HEK293 (cell line): ENCODE data around the gene SUPT3H.

Experiments
- CTCF ChIA-PET: fragments of 350-600 bp; formaldehyde crosslinking; extraction: SDS; loops from one replicate; lab custom pipeline; 2021; ENCODE audit warnings: antibody characterized with exemption; lab: Yijun Ruan, JAX
- POLR2A ChIA-PET: fragments of 300-600 bp; formaldehyde crosslinking; extraction: SDS; loops from one replicate; lab custom pipeline; 2020; ENCODE audit warnings: antibody characterized with exemption, inconsistent platforms; lab: Yijun Ruan, JAX
- H3K27ac ChIP-seq: fragments of 200-500 bp; sonication (Bioruptor generic); 2 replicates; pipeline ENCODE4 v1.5.1; 2014; ENCODE audit warnings: low read depth, low read length, control low read depth, inconsistent platforms; ENCODE audit errors: extremely low read depth
- H3K36me3 ChIP-seq, 2 experiments: fragments of 200-500 bp in 1 of 2; sonication (Bioruptor generic) in 1 of 2; 1 replicate in 1 of 2; 2 replicates in 1 of 2; pipeline ENCODE4 v1.5.1; 2014 to 2017; ENCODE audit warnings: inconsistent platforms in 2 of 2, low read length in 2 of 2; ENCODE audit not compliant: control insufficient read depth in 2 of 2, insufficient read depth in 1 of 2
- H3K4me1 ChIP-seq: fragments of 200-500 bp; sonication (Bioruptor generic); 2 replicates; pipeline ENCODE4 v1.5.1; 2014; ENCODE audit warnings: mild to moderate bottlenecking, low read length, inconsistent platforms; ENCODE audit not compliant: control insufficient read depth, insufficient read depth
- H3K4me3 ChIP-seq: 2 replicates; pipeline ENCODE4 v1.5.1; 2011; ENCODE audit warnings: low read depth, mild to moderate bottlenecking, control low read depth, low read length, moderate library complexity
- H3K9me3 ChIP-seq: fragments of 200-500 bp; sonication (Bioruptor generic); 2 replicates; pipeline ENCODE4 v1.5.1; 2014; ENCODE audit warnings: low read depth, low read length, inconsistent platforms; ENCODE audit not compliant: control insufficient read depth, insufficient read depth
- GFI1B ChIP-seq: fragments of 450-650 bp; formaldehyde crosslinking; IDR thresholded peaks from 2 replicates; pipeline ENCODE4 v1.5.1; 2016; ENCODE audit warnings: missing biosample characterization, missing genetic modification characterization
- HIC1 ChIP-seq: fragments of 450-650 bp; formaldehyde crosslinking; IDR thresholded peaks from 2 replicates; pipeline ENCODE4 v1.5.1; 2016; ENCODE audit warnings: missing biosample characterization, missing genetic modification characterization
- KLF1 ChIP-seq: fragments of 450-650 bp; formaldehyde crosslinking; IDR thresholded peaks from 2 replicates; pipeline ENCODE4 v1.5.1; 2016; ENCODE audit warnings: missing biosample characterization, missing genetic modification characterization
- KLF17 ChIP-seq: fragments of 450-650 bp; formaldehyde crosslinking; IDR thresholded peaks from 2 replicates; pipeline ENCODE4 v1.5.1; 2016; ENCODE audit warnings: missing biosample characterization, missing genetic modification characterization
- KLF7 ChIP-seq: fragments of 450-650 bp; formaldehyde crosslinking; IDR thresholded peaks from 2 replicates; pipeline ENCODE4 v1.5.1; 2016; ENCODE audit warnings: missing biosample characterization, missing genetic modification characterization, borderline replicate concordance
- PRDM1 ChIP-seq: fragments of 450-650 bp; formaldehyde crosslinking; IDR thresholded peaks from 2 replicates; pipeline ENCODE4; 2016; ENCODE audit warnings: missing biosample characterization, missing genetic modification characterization
- TRIM28 ChIP-seq: IDR thresholded peaks from 2 replicates; pipeline ENCODE4 v1.6.1; 2011; ENCODE audit warnings: low read length, control low read depth, borderline replicate concordance
- ZFP37 ChIP-seq: fragments of 450-650 bp; formaldehyde crosslinking; IDR thresholded peaks from 2 replicates; pipeline ENCODE4 v1.5.1; 2016; ENCODE audit warnings: missing biosample characterization, missing genetic modification characterization
- ZNF112 ChIP-seq: fragments of 450-650 bp; formaldehyde crosslinking; IDR thresholded peaks from 2 replicates; pipeline ENCODE4 v1.5.0; 2017; ENCODE audit warnings: missing biosample characterization, missing genetic modification characterization
- ZNF114 ChIP-seq: fragments of 450-650 bp; formaldehyde crosslinking; IDR thresholded peaks from 2 replicates; pipeline ENCODE4 v1.5.0; 2017; ENCODE audit warnings: missing biosample characterization, missing genetic modification characterization
- ZNF239 ChIP-seq: fragments of 450-650 bp; formaldehyde crosslinking; IDR thresholded peaks from 2 replicates; pipeline ENCODE4 v1.5.1; 2016; ENCODE audit warnings: missing biosample characterization, missing genetic modification characterization
- ZNF266 ChIP-seq: fragments of 450-650 bp; formaldehyde crosslinking; IDR thresholded peaks from 2 replicates; pipeline ENCODE4 v1.5.1; 2016; ENCODE audit warnings: missing biosample characterization, missing genetic modification characterization, low read depth
- ZNF354C ChIP-seq: fragments of 450-650 bp; formaldehyde crosslinking; IDR thresholded peaks from 2 replicates; pipeline ENCODE4 v1.5.1; 2016; ENCODE audit warnings: missing biosample characterization, missing genetic modification characterization, low read depth, borderline replicate concordance
- ZNF362 ChIP-seq: fragments of 450-650 bp; formaldehyde crosslinking; IDR thresholded peaks from 2 replicates; pipeline ENCODE4 v1.5.1; 2016; ENCODE audit warnings: missing biosample characterization, missing genetic modification characterization
- ZNF366 ChIP-seq: fragments of 450-650 bp; formaldehyde crosslinking; conservative IDR thresholded peaks from 2 replicates; pipeline ENCODE4 v1.5.1; 2016; ENCODE audit warnings: missing biosample characterization, missing genetic modification characterization
- ZNF449 ChIP-seq: fragments of 450-650 bp; formaldehyde crosslinking; IDR thresholded peaks from 2 replicates; pipeline ENCODE4 v1.5.1; 2017; ENCODE audit warnings: missing biosample characterization, mild to moderate bottlenecking, missing genetic modification characterization, moderate library complexity
- ZNF521 ChIP-seq: fragments of 450-650 bp; formaldehyde crosslinking; IDR thresholded peaks from 2 replicates; pipeline ENCODE4 v1.5.1; 2017; ENCODE audit warnings: missing biosample characterization, mild to moderate bottlenecking, missing genetic modification characterization
- ZNF529 ChIP-seq: fragments of 450-650 bp; formaldehyde crosslinking; IDR thresholded peaks from 2 replicates; pipeline ENCODE4 v1.5.1; 2017; ENCODE audit warnings: missing genetic modification characterization, missing biosample characterization; ENCODE audit not compliant: insufficient replicate concordance
- ZNF530 ChIP-seq: fragments of 450-650 bp; formaldehyde crosslinking; IDR thresholded peaks from 2 replicates; pipeline ENCODE4 v1.5.1; 2016; ENCODE audit warnings: low read depth, missing biosample characterization, missing genetic modification characterization
- ZNF548 ChIP-seq: fragments of 450-650 bp; formaldehyde crosslinking; IDR thresholded peaks from 2 replicates; pipeline ENCODE4 v1.5.1; 2016; ENCODE audit warnings: missing biosample characterization, missing genetic modification characterization
- ZNF626 ChIP-seq: fragments of 450-650 bp; sonication (Bioruptor Pico); formaldehyde crosslinking; IDR thresholded peaks from 2 replicates; pipeline ENCODE4 v1.5.1; 2018; ENCODE audit warnings: missing biosample characterization, missing genetic modification characterization, inconsistent platforms
- ZNF645 ChIP-seq: fragments of 450-650 bp; formaldehyde crosslinking; IDR thresholded peaks from 2 replicates; pipeline ENCODE4; 2016; ENCODE audit warnings: missing biosample characterization, missing genetic modification characterization
- ZNF660 ChIP-seq: fragments of 450-650 bp; IDR thresholded peaks from 2 replicates; pipeline ENCODE4 v1.5.1; 2018; ENCODE audit warnings: missing biosample characterization, mild to moderate bottlenecking, missing genetic modification characterization

The SUPT3H gene

GRCh38 chr6:45138765-45139164, 239.0 kb downstream of the SUPT3H start (continued):
- no peak for TF ChIP-seq ZNF645 (tag by site-specific recombination)

- TF ChIP-seq ZNF521 (tag by site-specific recombination) (no peak), ZNF530 (tag by site-specific recombination) (no peak), KLF1 (tag by site-specific recombination) (no peak), ZNF366 (tag by site-specific recombination) (no peak), TRIM28 (no peak)
- CTCF ChIA-PET: interaction anchor here (0.6 kb wide), 1 partner anchor 789 kb away, joined by 3 read pairs; no protein-coding TSS in a partner anchor
- POLR2A ChIA-PET: no interaction called here
- Histone ChIP-seq H3K9me3 (no peaks in the 10 kb centered on the region), H3K27ac (no peak overlapping the region), H3K36me3 (no peaks in the 10 kb centered on the region), H3K4me3 (no peak overlapping the region), H3K4me1 (no peaks in the 10 kb centered on the region)
These were observed 241.2 kb downstream of the SUPT3H start for GRCh38 chr6:45136495-45136894.

GRCh38 chr6:45132658-45133294, 245.0 kb downstream of the SUPT3H start:
- ChIA-PET CTCF (no interaction called here), POLR2A (no interaction called here)
- Histone ChIP-seq H3K27ac (no peak overlapping the region), H3K36me3 (no peaks in the 10 kb centered on the region), H3K4me1 (no peaks in the 10 kb centered on the region), H3K9me3 (no peaks in the 10 kb centered on the region), H3K4me3 (no peak overlapping the region)
- TF ChIP-seq ZNF112 (tag by site-specific recombination): no peak
- no peak for TF ChIP-seq ZNF266

GRCh38 chr6:45132059-45132458, 245.7 kb downstream of the SUPT3H start:
- CTCF ChIA-PET: no interaction called here
- POLR2A ChIA-PET: no interaction called here
- H3K27ac ChIP-seq: no peak overlapping the region
- no peaks in the 10 kb centered on the region for H3K9me3 ChIP-seq
- H3K4me1 ChIP-seq: no peaks in the 10 kb centered on the region
- no peaks in the 10 kb centered on the region for H3K36me3 ChIP-seq
- H3K4me3 ChIP-seq: no peak overlapping the region
- TF ChIP-seq ZNF239 (tag by site-specific recombination) (no peak), GFI1B (no peak), ZNF354C (no peak), ZNF529 (tag by site-specific recombination) (no peak), ZFP37 (tag by site-specific recombination) (no peak), KLF17 (no peak), KLF7 (tag by site-specific recombination) (no peak), ZNF660 (tag by site-specific recombination) (no peak), ZNF548 (tag by site-specific recombination) (no peak), ZNF626 (tag by site-specific recombination) (no peak), ZNF362 (no peak), ZNF114 (no peak), ZNF449 (tag by site-specific recombination) (no peak), PRDM1 (tag by site-specific recombination) (no peak), HIC1 (no peak)
